C4-2B (cell line): ENCODE data around the gene TNPO2.

Experiments
- ZFX ChIP-seq: fragments of 450-650 bp; IDR thresholded peaks from 2 replicates; pipeline ENCODE4 v1.6.1; 2017
- TF ChIP-seq, protein P1 (sequence below): fragments of 450-650 bp; conservative IDR thresholded peaks from 2 replicates; pipeline ENCODE4 v1.5.1; 2017; ENCODE audit warnings: mild to moderate bottlenecking

DNA sequence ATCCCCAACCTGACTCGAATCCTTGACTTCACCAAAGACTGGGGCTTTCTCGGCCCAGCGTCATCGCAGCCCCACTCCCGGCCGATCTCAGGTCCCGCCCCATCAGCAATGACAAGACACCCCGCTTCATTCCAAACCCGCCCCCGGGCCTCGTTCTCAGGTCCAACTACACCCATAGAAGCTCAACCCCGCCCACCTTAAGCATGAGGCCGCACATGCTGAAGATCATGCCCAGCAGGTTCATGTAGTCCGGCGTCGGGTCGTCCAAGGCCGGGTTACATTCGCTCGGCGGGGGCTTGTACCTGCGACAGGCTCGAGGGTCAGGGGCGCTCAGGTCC is 54.8 kb downstream of the TNPO2 start:
- TF ChIP-seq, protein P1, sequence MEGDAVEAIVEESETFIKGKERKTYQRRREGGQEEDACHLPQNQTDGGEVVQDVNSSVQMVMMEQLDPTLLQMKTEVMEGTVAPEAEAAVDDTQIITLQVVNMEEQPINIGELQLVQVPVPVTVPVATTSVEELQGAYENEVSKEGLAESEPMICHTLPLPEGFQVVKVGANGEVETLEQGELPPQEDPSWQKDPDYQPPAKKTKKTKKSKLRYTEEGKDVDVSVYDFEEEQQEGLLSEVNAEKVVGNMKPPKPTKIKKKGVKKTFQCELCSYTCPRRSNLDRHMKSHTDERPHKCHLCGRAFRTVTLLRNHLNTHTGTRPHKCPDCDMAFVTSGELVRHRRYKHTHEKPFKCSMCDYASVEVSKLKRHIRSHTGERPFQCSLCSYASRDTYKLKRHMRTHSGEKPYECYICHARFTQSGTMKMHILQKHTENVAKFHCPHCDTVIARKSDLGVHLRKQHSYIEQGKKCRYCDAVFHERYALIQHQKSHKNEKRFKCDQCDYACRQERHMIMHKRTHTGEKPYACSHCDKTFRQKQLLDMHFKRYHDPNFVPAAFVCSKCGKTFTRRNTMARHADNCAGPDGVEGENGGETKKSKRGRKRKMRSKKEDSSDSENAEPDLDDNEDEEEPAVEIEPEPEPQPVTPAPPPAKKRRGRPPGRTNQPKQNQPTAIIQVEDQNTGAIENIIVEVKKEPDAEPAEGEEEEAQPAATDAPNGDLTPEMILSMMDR: no peak
- no peak; the same call in 1 of the 2 replicates for TF ChIP-seq ZFX
